ENCODE data around the gene PDCD1.

PDCD1 gene

GRCh38 chr2:241863536-241863954, 4.9 kb upstream of the PDCD1 start:
- DNase-seq, result no peak

- no peak for DNase-seq
Observed at GRCh38 chr2:241862775-241863535, 4.3 kb upstream of the PDCD1 start.

GRCh38 chr2:241862093-241862492, 3.4 kb upstream of the PDCD1 start:
- DNase-seq, result no peak

GRCh38 chr2:241861264-241861663, 2.6 kb upstream of the PDCD1 start:
- no peak for DNase-seq

GRCh38 chr2:241860184-241861078, 1.7 kb upstream of the PDCD1 start:
- DNase-seq, result no peak

- no peak for DNase-seq
Observed at GRCh38 chr2:241859436-241860183, 916 bp upstream of the PDCD1 start.

GRCh38 chr2:241859017-241859435, 332 bp upstream of the PDCD1 start:
- DNase-seq, result no peak

- no peak for DNase-seq
Observed at GRCh38 chr2:241857572-241858121, 1.0 kb downstream of the PDCD1 start.

- DNase-seq, result no peak
Observed at GRCh38 chr2:241857041-241857541, 1.6 kb downstream of the PDCD1 start.

- DNase-seq, result no peak
Observed at GRCh38 chr2:241855888-241856422, 2.7 kb downstream of the PDCD1 start.

GRCh38 chr2:241855245-241855887, 3.3 kb downstream of the PDCD1 start:
- no peak for DNase-seq

GRCh38 chr2:241854342-241855244, 4.1 kb downstream of the PDCD1 start:
- no peak for DNase-seq

GRCh38 chr2:241853651-241854341, 4.9 kb downstream of the PDCD1 start:
- no peak for DNase-seq

GRCh38 chr2:241852981-241853631, 5.6 kb downstream of the PDCD1 start:
- DNase-seq, result no peak

- DNase-seq, result no peak
Observed at GRCh38 chr2:241852116-241852980, 6.3 kb downstream of the PDCD1 start.

GRCh38 chr2:241851325-241852115, 7.2 kb downstream of the PDCD1 start:
- no peak for DNase-seq

- DNase-seq, result no peak
Observed at GRCh38 chr2:241850544-241851324, 8.0 kb downstream of the PDCD1 start.
